ENCODE measurements around the gene FKBP9. TPM values are rescaled to one million over a fixed set of nuclear protein-coding genes. Genes with fewer than 3 reads are reported as not detected.
"Not testable (repeated sequence)": the region's sequence is repeated elsewhere in the genome, so short reads cannot be mapped to it uniquely, and the experiment has no call there.

FKBP9 gene
- total RNA-seq, 1 donor from 2014 or later, result 29.0 TPM

DNA sequence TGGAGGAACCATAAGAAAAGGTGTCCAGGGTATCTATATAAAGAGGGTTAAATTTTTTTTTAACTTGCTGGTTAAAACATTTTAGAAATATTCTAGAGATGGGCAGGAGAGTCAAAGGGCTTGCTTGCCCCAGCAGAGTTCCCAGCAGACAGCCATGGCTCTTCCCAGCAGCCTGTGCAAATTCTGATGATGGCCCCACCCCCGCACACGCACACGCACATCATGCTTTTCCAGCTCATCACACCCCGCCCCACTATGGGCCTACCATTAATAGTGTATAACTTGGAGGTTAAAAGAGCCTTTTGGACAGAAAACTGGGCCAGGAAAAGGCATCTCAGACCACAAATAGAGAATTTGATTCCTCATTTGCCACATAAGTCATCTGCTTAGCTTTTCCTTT lies 48.5 kb downstream of the FKBP9 start:
- DNase-seq, result not testable (repeated sequence)

DNA sequence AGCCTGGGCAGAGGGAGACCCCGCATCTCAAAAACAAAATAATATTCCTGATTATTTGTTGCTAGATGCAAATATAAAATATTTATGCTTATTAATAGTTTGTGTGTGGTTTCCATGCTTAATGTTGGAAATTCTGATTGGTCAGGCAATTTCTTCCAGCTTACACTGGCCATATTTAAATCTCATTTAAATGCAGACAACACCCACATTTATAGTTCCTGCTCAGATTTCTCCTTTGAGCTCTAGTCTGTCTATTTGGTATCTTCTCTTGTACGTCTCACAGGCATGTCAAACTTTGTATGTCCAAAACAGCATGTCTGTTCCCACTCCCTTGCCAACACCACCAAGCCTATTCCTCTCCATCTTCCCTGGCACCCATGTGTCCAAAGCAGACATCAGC lies 52.5 kb downstream of the FKBP9 start:
- DNase-seq, result no peak

DNA sequence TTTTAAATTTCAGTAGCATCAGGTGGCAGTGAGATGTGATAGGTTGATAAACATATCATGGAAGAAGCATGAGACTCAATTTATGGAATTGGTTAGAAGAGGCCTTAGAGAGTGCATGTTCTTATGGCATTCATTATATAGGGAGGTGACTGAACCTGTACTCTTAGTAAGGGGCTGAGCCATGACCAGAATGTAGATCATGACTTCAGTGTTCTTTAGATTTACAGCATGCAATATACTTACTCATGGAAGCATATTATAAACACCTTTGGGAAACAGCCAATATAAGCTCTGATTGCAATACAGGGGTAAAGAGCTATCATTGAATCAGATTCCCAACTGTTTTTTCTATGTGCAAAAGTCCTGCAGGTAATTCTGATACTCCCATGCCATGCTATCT lies 55.1 kb downstream of the FKBP9 start:
- DNase-seq, result no peak

DNA sequence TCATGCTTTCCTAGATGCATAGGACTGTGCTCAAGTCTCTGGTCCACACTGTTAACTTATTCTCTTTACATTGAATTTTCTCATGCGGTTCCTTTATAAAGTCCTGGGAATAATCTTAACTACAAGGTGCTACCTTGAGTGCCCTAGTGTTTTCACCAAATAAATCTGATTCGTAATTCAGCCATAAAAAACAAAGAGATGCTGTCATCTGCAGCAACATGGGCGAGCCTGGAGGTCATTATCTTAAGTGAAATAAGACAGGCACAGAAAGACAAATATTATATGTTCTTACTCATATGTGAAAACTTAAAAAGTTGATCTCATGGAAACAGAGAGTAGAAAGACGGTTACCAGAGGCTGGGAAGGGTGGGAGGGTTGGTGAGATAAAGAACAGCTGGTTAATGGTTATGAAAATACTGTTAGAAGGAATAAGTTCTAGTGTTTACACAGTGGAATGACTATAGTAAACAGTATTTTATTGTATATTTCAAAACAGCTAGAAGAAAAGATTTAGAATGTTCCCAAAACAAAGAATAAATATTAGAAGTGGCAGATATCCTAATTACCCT lies 67.0 kb downstream of the FKBP9 start:
- DNase-seq, result no peak

DNA sequence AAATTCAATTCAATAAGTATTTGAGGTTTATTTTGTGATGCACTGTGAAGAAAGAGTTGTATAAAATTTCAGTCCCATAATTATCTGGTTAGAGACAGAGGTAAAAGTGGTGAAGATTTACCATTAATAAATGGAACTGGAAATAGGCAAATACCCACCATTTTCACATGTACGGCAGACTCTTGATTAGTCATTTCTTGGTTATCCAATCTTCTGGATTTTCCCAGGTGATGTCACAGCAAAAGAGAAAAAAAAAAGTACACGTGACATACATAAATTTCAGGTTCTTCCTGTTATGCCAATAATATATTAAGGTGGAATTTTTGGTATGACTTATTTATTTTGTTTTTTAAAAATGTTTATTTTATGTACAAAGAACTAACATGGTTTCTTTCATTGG lies 78.5 kb downstream of the FKBP9 start:
- DNase-seq, result no peak

DNA sequence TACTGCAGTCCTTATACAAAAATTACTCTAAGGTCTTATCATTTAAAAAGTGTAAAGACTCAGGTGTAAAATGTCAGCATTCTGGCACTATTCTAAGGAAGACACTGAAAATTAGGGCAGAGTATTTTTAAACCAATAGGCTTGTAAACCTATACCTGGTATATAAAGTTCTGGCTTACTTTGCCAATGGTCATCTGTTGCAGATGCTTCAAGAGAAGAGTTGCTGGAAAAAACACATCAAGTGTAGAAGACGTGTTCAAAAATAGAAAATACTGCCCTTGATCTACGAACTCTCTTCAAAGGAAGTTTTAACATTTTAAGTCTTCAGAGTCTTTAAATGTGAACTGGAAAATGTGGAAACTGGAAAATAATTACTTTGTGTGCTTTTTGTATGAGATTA lies 81.4 kb downstream of the FKBP9 start:
- no peak for DNase-seq

DNA sequence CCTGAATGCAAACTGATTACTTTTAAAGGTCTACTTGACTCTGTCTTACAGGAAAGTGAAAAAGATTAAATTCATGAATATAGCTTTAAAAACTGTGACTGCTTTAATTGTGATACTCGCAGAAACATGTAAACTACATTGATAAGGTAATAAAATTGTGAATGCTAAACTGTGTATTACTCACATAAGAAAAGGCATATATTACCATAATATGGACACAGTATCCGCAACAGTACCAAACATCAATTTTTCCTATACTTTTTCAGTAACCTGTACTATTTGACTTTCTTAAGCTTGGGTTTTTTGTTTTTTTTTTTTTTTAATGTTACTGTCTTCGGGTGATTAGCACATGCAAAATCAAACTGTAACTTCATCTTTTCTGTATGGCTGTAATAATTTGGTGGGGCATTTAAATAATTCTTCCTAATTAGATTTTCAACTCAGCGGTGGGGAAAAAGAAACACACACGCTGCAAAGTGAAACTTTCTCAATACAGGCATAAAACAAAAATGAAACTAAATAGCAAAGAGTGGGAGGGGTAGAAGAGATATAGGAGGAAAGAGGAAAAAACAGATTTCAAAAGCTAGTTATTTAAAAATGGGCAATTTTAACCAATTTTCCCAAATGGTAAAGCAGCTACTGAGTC lies 82.1 kb downstream of the FKBP9 start:
- no peak for DNase-seq

DNA sequence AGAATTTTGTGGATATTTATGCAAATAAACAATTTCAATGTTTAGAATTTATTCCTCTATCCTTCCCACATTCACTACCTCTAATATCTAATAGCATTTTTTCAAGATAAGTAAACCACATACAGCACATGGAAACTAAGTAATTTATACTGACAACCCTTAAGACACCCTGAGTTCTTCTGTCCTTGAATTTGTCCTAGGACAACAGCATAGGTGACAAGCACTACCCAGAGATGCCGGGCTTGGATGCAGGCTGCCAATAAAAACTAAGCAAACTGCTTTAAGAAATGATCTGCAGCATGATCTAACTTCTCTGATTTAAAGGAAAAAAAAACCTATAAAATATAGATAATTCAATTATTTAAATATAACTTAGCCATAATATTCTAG lies 82.7 kb downstream of the FKBP9 start:
- no peak for DNase-seq

DNA sequence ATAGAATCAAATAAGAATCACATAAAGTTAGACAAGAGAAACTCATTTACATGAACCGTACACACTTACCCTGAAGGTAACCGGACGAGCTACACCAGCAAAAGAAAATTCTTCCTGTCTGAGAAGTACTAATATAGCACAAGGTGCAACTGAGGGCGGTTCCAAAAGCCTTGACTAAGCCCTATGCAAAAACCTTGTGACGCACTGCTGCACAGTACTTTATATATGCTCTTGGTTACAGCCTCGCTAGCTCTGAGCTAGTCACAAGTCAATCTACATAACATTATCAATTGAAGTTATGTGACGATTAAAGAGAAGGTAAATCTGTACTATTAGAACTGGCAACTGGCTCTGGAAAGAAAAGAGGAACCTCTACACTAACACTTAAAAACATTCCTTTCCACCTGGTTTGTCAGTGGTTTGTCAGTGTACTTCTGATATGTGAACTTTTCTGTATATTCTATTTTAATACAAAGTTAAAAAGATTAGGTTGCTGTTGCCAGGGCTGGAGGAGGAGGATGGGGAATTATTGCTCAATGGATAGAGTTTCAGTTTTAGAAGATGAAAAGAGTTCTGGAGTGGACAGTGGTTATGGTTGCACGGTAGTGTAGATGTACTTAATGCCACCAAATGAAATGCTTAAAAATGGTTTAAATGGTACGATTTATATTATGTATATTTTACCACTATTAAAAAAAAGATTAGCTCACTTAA lies 83.7 kb downstream of the FKBP9 start:
- no peak for DNase-seq

DNA sequence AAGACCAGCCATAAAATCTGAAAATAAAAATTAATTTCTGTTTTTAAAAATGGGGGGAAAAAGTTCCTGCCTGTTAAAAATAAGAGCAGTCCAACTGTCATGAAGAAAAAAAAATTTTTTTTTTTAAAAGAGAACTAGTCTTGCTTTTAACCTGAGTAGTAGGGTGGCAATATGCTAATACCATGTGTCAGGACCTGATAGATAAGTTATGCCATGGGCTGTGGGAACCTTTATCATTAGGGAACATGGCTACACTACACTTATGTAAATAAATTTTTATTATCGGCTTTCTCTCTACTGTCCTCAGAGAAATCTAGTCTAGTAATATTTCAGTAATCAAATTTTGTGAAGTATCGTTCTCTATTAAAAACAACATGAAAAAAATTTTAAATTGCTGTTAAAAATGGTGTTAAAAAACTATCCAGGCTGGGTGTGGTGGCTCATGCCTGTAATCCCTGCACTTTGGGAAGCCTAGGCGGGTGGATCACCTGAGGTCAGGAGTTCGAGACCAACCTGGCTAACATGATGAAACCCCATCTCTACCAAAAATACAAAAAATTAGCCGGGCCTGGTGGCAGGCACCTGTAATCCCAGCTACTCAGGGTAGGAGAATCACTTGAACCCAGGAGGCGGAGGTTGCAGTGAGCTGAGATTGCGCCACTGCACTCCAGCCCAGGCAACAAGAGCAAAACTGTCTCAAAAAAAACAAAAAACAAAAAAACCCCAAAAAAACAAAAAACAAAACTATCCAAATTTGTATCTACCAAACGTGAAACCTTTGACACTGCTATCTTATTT lies 84.6 kb downstream of the FKBP9 start:
- no peak for DNase-seq

DNA sequence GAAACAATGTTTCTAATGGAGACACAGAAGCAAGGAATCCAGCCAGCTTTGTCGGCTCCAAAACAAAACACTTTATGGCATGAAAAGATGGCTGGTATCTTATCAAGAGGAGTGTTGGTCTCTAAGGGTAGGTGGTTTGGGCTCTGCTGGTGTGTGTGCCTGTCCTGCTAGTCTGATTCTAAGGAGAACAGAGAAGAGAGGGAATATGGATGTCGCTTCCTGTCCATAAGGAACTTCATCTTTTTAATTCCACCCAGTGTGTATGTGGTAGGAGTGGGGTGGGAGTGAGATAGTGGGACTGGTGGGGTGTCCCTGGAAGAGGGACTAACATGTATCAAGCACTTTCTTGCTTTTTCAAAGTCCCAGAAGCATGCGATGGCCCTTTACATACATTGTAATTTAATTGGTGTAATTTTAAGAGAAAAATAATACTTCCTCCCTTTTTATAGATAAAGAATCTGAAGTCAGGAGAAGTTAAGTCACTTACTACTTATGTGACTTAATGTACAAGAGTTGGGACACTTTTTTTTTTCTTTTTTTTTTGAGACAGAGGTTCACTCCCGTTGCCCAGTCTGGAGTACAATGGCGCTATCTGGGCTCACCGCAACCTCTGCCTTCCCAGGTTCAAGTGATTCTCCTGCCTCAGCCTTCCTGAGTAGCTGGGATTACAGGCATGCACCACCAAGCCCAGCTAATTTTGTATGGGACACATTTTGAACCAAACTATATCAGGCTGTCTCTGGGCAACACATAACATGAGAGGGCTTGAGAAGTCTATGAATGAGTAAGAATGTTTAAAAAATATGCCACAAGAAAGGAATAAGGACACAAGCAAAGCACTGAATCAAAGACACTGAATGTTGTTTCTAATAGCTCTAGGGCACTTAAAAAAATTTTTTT lies 86.5 kb downstream of the FKBP9 start:
- DNase-seq, result no peak

DNA sequence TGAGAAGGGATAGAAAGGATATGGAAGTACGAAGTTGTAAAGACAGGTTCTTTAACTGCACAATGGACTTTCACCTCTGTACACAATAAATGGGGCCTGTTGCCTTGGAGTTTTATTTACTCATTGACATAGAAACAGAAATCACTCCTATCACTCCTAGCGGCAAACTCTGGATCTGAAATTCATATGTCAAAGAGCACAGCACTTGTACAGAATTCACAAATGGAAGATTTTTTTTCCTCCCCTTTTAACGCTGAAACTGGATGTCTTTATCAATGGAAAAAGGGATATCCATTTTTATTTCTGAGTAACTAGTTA lies 87.1 kb downstream of the FKBP9 start:
- no peak for DNase-seq

DNA sequence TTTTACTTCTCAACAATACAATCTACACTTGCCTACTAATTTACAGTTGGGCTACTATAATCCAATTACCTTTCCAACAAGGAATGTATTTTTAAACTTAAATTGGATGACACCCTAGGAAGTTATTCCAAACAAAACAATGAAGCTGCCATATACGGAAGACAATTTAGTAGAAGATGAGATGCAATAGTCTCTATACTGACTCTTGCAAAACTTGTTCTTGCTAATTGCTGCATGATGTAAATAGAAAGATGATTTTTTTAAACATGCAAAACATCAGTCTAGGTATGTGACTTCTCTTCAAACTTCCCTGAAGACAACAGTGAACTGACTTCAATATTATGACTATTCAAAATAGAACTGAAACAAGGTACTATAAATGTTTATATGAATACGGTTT lies 87.7 kb downstream of the FKBP9 start:
- no peak for DNase-seq

DNA sequence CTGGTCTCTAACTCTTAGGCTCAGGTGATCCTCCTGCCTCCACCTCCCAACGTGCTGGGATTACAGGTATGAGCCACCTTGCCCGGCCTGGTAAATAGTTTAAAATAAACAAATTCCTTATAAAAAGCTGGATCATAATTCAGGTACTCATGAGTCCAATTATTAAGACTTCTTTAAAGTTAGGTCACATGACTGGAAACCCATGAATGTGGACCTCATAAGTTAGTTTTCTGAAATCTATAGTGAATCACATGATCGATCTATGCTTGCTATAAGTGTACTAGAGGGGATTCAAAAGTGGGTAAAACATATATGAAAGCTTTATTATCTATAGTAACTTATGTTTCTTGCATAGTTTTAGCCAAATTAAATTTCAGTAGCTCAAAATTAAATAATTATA lies 91.0 kb downstream of the FKBP9 start:
- DNase-seq, result no peak

DNA sequence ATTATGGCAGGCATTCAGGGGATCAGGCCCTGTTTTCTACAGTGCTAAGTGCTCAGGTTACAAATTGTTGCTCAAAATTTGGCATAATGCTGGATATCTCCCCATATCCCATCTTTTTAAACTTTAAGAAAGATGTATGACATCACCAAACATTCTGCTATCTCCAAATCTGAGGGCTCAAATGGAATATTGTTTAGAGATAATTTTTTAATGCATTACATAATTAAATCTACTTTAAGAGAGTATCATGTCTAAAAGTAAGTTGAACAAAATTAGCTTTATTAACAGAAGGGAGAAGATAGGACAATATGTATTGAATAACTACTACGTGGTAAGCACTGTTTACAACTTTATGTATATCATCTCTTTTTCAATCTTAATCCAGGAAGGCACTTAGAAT lies 91.5 kb downstream of the FKBP9 start:
- no peak for DNase-seq

DNA sequence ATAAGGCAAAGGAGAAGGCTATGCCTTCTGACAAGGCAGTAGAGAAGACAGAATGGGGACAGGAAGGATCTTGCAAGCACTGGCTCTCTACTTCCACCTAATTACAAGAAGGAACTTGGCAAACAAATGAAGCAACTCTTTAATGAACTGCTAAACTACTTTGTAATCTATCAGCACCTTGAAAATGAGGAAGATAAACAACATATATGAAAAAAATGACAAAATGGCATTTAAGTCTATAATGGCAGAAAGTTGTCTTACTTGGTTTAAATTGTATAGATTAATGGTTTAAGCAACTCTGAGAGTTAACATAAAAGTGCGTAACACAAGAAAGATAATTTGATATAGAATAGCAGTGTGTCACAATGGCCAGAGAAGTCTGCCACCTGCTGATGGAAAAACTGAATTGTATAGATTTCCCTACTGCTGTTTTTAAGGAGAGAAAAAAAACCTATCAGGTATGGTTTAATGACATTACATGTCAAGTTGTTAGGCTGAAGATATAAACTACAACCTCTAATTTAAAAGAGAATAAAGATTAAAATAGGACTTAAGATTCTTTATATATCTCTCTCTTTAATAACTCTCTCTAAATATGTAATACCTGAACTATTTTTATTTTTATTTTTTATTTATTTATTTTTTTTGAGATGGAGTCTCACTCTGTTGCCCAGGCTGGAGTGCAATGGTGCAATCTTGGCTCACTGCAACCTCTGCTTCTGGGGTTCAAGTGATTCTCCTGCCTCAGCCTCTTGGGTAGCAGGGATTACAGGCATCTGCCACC lies 93.5 kb downstream of the FKBP9 start:
- DNase-seq, result no peak

DNA sequence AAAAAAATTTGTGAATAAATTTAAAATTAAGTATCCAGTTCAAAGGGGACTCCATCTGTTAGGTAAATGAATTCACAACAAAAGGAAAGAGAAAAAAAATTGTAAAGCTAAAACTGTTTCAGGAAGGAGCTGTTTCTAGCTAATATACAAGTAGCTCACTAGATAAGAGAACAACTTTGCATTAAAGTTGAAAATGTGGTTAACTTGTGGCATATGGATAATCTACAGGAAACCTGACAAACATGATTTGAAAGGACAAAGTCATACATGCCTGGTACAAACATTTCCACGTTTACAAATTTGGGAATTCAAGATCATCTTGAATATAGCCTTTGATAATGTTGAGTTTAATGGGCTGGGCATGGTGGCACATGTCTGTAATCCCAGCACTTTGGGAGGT lies 96.5 kb downstream of the FKBP9 start:
- DNase-seq, result no peak

DNA sequence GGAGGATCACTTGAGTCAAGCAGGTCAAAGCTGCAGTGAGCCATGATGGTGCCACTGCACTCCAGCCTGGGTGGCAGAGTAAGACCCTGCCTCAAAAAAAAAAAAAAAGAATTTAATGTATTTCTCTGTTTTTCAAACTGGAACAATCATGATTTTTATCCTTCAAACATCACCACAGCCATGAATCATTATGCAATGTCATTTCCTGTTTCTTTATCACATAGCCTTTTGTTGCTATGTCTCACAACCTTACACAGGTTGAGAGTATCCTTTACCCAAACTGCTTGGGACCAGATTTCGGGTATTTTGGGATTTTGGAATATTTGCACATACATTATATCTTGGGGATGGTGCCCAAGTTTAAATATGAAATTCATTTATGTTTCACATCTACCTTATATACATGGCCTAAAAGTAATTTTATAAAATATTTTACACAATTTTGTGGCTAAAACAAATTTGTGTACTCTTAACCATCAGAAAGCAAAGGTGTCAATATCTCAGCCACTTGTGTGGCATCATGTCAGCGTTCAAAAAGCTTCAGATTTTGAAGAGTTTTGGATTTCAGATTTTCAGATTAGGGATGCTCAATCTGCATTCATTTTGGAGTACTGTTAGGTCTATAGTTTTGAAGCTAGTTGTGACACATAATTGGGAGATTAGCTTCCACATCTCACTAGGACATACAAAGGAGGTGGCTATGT lies 97.2 kb downstream of the FKBP9 start:
- no peak for DNase-seq

DNA sequence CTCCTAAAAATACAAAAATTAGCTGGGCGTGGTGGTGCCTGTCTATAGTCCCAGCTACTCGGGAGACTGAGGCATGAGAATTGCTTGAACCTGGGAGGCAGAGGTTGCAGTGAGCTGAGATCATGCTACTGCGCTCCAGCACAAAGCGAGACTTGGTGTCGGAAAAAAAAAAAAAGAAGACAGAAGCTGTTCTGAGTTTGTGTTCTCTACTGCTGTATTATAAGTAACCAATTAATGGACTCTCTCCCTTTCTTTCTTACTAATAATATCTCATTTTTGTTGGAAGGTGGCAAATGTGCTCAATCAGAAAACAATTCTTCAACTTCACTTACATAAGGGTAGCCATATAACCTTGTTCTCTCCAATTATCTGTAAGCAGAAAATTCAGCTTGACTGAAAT lies 97.9 kb downstream of the FKBP9 start:
- DNase-seq, result no peak
